Stimulated activated CD4-positive, alpha-beta T cell treated with anti-CD3 and anti-CD28 coated beads, Interleukin-2, amount 100 ng/mL, for 48 hours (primary cell): ENCODE results near the gene THOP1.

Experiments
- DNase-seq, 2 donors: peaks; one replicate each; pipeline ENCODE4 v3.0.0-alpha.2; 2020

The THOP1 gene

GRCh38 chr19:2820112-2820702, 34.9 kb downstream of the THOP1 start:
- no peak for DNase-seq

GRCh38 chr19:2822846-2823245, 37.5 kb downstream of the THOP1 start:
- no peak for DNase-seq

GRCh38 chr19:2823646-2824045, 38.3 kb downstream of the THOP1 start:
- DNase-seq = no peak

GRCh38 chr19:2824129-2824528, 38.8 kb downstream of the THOP1 start:
- no peak for DNase-seq

GRCh38 chr19:2827022-2827421, 41.7 kb downstream of the THOP1 start:
- DNase-seq = no peak

GRCh38 chr19:2827840-2828489, 42.7 kb downstream of the THOP1 start:
- DNase-seq = no peak

- no peak for DNase-seq
Measured at GRCh38 chr19:2834294-2834871, 49.1 kb downstream of the THOP1 start.

GRCh38 chr19:2837430-2837829, 52.1 kb downstream of the THOP1 start:
- no peak for DNase-seq

GRCh38 chr19:2840794-2841791, 55.8 kb downstream of the THOP1 start, which contains the start of gene ZNF555:
Gene ZNF555, plus strand, starts transcription at chr19:2841475. Its CDS starts 98 bp downstream, at chr19:2841573.
- DNase-seq = peak; percentile 92 to 95

GRCh38 chr19:2841855-2842574, 56.7 kb downstream of the THOP1 start:
- no peak for DNase-seq

GRCh38 chr19:2845107-2845506, 59.8 kb downstream of the THOP1 start:
- DNase-seq = no peak

- no peak for DNase-seq
Measured at GRCh38 chr19:2846180-2846894, 61.0 kb downstream of the THOP1 start.

- DNase-seq = no peak
Measured at GRCh38 chr19:2847507-2847906, 62.2 kb downstream of the THOP1 start.

- no peak for DNase-seq
Measured at GRCh38 chr19:2848616-2849015, 63.3 kb downstream of the THOP1 start.

- no peak for DNase-seq
Measured at GRCh38 chr19:2850256-2850925, 65.1 kb downstream of the THOP1 start.

- no peak for DNase-seq
Measured at GRCh38 chr19:2852598-2852997, 67.3 kb downstream of the THOP1 start.

GRCh38 chr19:2853015-2853606, 67.8 kb downstream of the THOP1 start:
- no peak for DNase-seq

GRCh38 chr19:2854849-2855248, 69.5 kb downstream of the THOP1 start:
- no peak for DNase-seq

- DNase-seq = no peak
Measured at GRCh38 chr19:2856457-2857050, 71.3 kb downstream of the THOP1 start.

GRCh38 chr19:2858864-2859263, 73.6 kb downstream of the THOP1 start:
- no peak for DNase-seq
